HCT116 (cell line): ENCODE measurements around the gene C1QTNF2. TPM values are rescaled to one million over a fixed set of nuclear protein-coding genes. Genes with fewer than 3 reads are reported as not detected.

Experiments
- ATAC-seq: fragments of 200-7000 bp; cut with Tn5 transposase; 2 replicates; pipeline ENCODE4 v1.9.1; 2020; ENCODE audit warnings: mild to moderate bottlenecking, moderate library complexity
- BruUV-seq: library from RNA; stranded (reverse); fragments of 400-500 nt; replicated peaks from 2 replicates; lab custom pipeline; 2021; lab: Mats Ljungman, UMichigan
- CTCF ChIA-PET: fragments of 300-600 bp; sonication (Branson Sonifier 250); formaldehyde crosslinking; loops from one replicate; lab custom pipeline; 2021; ENCODE audit warnings: antibody characterized with exemption; lab: Charles Lee
- POLR2A ChIA-PET: fragments of 300-600, 350-600 bp; sonication (Branson Sonifier 250); formaldehyde crosslinking; loops from one replicate; lab custom pipeline; 2021; ENCODE audit warnings: antibody characterized with exemption; lab: Charles Lee
- RAD21 ChIA-PET, 2 experiments: fragments of 300-600 bp; sonication (Branson Sonifier 250); formaldehyde crosslinking; loops; one replicate each; lab custom pipeline; 2023; ENCODE audit warnings: low total read pairs in 2 of 2; ENCODE audit not compliant: uncharacterized antibody in 2 of 2, unreplicated experiment in 2 of 2, low non-redundant PET in 1 of 2; lab: Charles Lee
- DNase-seq: peaks from one replicate; pipeline ENCODE4 v3.0.0-alpha.2; 2010; ENCODE audit warnings: low read depth, low spot score
- H2AFZ ChIP-seq: fragments of 200-600 bp; shearing (Covaris generic), sonication (generic); 2 replicates; pipeline ENCODE4 v1.6.1; 2017; ENCODE audit warnings: low read depth, mixed run types, mixed read lengths, antibody characterized with exemption, low read length; ENCODE audit not compliant: poor library complexity, severe bottlenecking
- H3K27ac ChIP-seq: 2 replicates; pipeline ENCODE4 v1.5.1; 2012; ENCODE audit warnings: low read depth, low read length
- H3K27me3 ChIP-seq: fragments of 200-600 bp; sonication (generic); 2 replicates; pipeline ENCODE4 v1.6.1; 2016; ENCODE audit warnings: mixed run types, low read length, mixed read lengths; ENCODE audit not compliant: insufficient read depth
- H3K36me3 ChIP-seq, 2 experiments: fragments of 200-500 bp in 1 of 2; fragments of 200-600 bp in 1 of 2; sonication (Bioruptor generic) in 1 of 2; sonication (generic) in 1 of 2; 2 replicates each; pipeline versions ENCODE4 v1.5.1 to v1.6.1; 2014 to 2016; ENCODE audit warnings: low read length in 2 of 2, inconsistent platforms in 1 of 2, mixed read lengths in 1 of 2, mixed run types in 1 of 2; ENCODE audit not compliant: insufficient read depth in 2 of 2, control insufficient read depth in 1 of 2
- H3K4me1 ChIP-seq, 2 experiments: fragments of 200-600 bp in 1 of 2; sonication (generic) in 1 of 2; 2 replicates each; pipeline versions ENCODE4 v1.5.1 to v1.6.1; 2012 to 2017; ENCODE audit warnings: low read length in 2 of 2, inconsistent platforms in 1 of 2, mild to moderate bottlenecking in 1 of 2, mixed read lengths in 1 of 2, mixed run types in 1 of 2, moderate library complexity in 1 of 2; ENCODE audit not compliant: insufficient read depth in 2 of 2, control insufficient read depth in 1 of 2
- H3K4me2 ChIP-seq: fragments of 200-600 bp; sonication (generic); 2 replicates; pipeline ENCODE4 v1.6.1; 2017; ENCODE audit warnings: mixed run types, low read length, mixed read lengths
- H3K4me3 ChIP-seq, 2 experiments: fragments of 200-600 bp in 1 of 2; sonication (generic) in 1 of 2; replicated peaks in 1 of 2; 2 replicates each; pipeline ENCODE4 v1.5.1; 2011 to 2016; ENCODE audit warnings: low read length in 2 of 2, control low read depth in 1 of 2, low read depth in 1 of 2, mild to moderate bottlenecking in 1 of 2, mixed read lengths in 1 of 2, mixed run types in 1 of 2
- H3K79me2 ChIP-seq: fragments of 200-600 bp; sonication (generic); 2 replicates; pipeline ENCODE4 v1.6.1; 2017; ENCODE audit warnings: mild to moderate bottlenecking, mixed run types, low read length, moderate library complexity, mixed read lengths; ENCODE audit not compliant: insufficient read depth
- H3K9ac ChIP-seq: fragments of 200-600 bp; sonication (generic); 2 replicates; pipeline ENCODE4 v1.6.1; 2016; ENCODE audit warnings: low read length, mixed read lengths
- H3K9me2 ChIP-seq: fragments of 200-600 bp; sonication (generic), shearing (Covaris generic); 2 replicates; pipeline ENCODE4 v1.6.1; 2017; ENCODE audit warnings: mixed run types, mild to moderate bottlenecking, moderate library complexity; ENCODE audit not compliant: insufficient read depth
- H3K9me3 ChIP-seq, 2 experiments: fragments of 200-500 bp in 1 of 2; fragments of 200-600 bp in 1 of 2; sonication (Bioruptor generic) in 1 of 2; sonication (generic) in 1 of 2; 2 replicates each; pipeline ENCODE4 v1.6.1; 2014 to 2017; ENCODE audit warnings: low read length in 2 of 2, mixed read lengths in 2 of 2, inconsistent platforms in 1 of 2, low read depth in 1 of 2, mild to moderate bottlenecking in 1 of 2, mixed run types in 1 of 2, moderate library complexity in 1 of 2; ENCODE audit not compliant: control insufficient read depth in 1 of 2, insufficient read depth in 1 of 2
- H4K20me1 ChIP-seq: fragments of 200-600 bp; sonication (generic), shearing (Covaris generic); 2 replicates; pipeline ENCODE4 v1.6.1; 2017; ENCODE audit warnings: mixed run types, mild to moderate bottlenecking, moderate library complexity; ENCODE audit not compliant: insufficient read depth
- EGR1 ChIP-seq: IDR thresholded peaks from 2 replicates; pipeline ENCODE4 v1.6.1; 2012; ENCODE audit warnings: low read depth
- ELF1 ChIP-seq: IDR thresholded peaks from 2 replicates; pipeline ENCODE4 v1.6.1; 2012; ENCODE audit warnings: low read depth, borderline replicate concordance
- JUND ChIP-seq: IDR thresholded peaks from 2 replicates; pipeline ENCODE4 v1.6.1; 2012
- POLR2A ChIP-seq: IDR thresholded peaks from 2 replicates; pipeline ENCODE4 v1.7.0; 2011; ENCODE audit warnings: borderline replicate concordance; ENCODE audit not compliant: insufficient read depth, insufficient read length; ENCODE audit errors: extremely low read depth
- POLR2AphosphoS5 ChIP-seq: IDR thresholded peaks from 2 replicates; pipeline ENCODE4 v1.6.1; 2011; ENCODE audit warnings: mild to moderate bottlenecking, low read depth, low read length, moderate library complexity
- SIN3A ChIP-seq: IDR thresholded peaks from 2 replicates; pipeline ENCODE4 v1.6.1; 2012; ENCODE audit warnings: low read depth
- TCF7L2 ChIP-seq: IDR thresholded peaks from 2 replicates; pipeline ENCODE4 v1.7.0; 2011; ENCODE audit warnings: borderline replicate concordance, inconsistent platforms; ENCODE audit not compliant: insufficient read depth, insufficient read length; ENCODE audit errors: extremely low read depth
- intact Hi-C: fragments of 100-400 bp; cut with micrococcal nuclease; formaldehyde crosslinking; loops from 2 replicates; pipeline ENCODE4 v1.10.0; 2022
- total RNA-seq: library from RNA; stranded (reverse); gene quantifications from one replicate; pipeline ENCODE4 v1.2.1, GENCODE V29; 2021; ENCODE audit not compliant: unreplicated experiment
- TF ChIP-seq, protein P1 (sequence below), 3 experiments: fragments of 200-600 bp in 1 of 3; sonication (generic) in 1 of 3; IDR thresholded peaks in 2 of 3; conservative IDR thresholded peaks in 1 of 3; 2 replicates each; pipeline ENCODE4 v1.5.1; 2012 to 2017; ENCODE audit warnings: low read depth in 2 of 3, low read length in 2 of 3, antibody characterized with exemption in 1 of 3, borderline replicate concordance in 1 of 3, control low read depth in 1 of 3, mild to moderate bottlenecking in 1 of 3, mixed read lengths in 1 of 3, mixed run types in 1 of 3, moderate library complexity in 1 of 3; ENCODE audit not compliant: insufficient read depth in 1 of 3
- TF ChIP-seq, protein P2 (sequence below): IDR thresholded peaks from 2 replicates; pipeline ENCODE4 v1.6.1; 2012

C1QTNF2 gene
- total RNA-seq, 1 experiment from 2014 or later: 0.15 TPM

DNA sequence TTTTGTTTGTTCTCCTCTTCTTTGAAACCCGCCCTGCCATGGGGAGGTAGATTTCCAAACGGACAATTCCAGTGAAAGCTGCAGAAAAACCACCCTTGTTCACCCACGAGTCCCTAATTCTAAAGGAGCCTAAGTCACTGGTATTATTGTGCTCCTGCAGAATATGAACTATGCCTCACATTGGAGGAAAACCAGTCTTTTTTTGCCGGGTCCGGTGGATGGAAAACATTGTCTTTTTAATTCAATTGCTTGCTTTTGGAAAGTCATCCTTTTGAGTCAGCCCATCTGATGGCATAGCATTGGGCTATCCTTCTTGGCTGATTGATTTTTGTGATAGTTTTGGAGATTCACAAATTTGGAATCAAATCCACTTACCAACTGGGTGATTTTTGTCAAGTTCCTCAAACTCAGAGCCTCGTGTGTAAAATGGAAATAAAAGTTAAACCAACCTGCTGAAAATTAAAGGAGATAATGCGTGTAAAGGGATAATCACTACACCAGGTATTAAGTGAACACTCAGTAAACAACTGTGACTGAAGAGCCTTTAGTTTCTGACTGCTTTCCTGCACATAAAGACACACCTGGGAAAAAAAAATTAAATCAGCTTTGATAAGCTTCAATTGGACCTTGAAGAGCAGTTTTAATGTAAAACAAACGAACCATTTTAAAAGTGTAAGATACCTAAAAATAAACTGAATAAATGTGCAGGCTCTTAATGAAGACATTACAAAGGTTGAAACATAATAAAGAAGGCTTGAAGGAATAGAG is 57.3 kb downstream of the C1QTNF2 start (continued):
- TF ChIP-seq, protein P1, sequence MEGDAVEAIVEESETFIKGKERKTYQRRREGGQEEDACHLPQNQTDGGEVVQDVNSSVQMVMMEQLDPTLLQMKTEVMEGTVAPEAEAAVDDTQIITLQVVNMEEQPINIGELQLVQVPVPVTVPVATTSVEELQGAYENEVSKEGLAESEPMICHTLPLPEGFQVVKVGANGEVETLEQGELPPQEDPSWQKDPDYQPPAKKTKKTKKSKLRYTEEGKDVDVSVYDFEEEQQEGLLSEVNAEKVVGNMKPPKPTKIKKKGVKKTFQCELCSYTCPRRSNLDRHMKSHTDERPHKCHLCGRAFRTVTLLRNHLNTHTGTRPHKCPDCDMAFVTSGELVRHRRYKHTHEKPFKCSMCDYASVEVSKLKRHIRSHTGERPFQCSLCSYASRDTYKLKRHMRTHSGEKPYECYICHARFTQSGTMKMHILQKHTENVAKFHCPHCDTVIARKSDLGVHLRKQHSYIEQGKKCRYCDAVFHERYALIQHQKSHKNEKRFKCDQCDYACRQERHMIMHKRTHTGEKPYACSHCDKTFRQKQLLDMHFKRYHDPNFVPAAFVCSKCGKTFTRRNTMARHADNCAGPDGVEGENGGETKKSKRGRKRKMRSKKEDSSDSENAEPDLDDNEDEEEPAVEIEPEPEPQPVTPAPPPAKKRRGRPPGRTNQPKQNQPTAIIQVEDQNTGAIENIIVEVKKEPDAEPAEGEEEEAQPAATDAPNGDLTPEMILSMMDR (IDR thresholded peaks at IDR 0.05 in 2 of 3, conservative IDR thresholded peaks at IDR 0.05 in 1 of 3; ENCODE audit: borderline replicate concordance in 1 of 3, insufficient read depth in 1 of 3, low read depth in 2 of 3, low read length in 2 of 3): no peak
- TF ChIP-seq TCF7L2 (no peak), JUND (no peak), ELF1 (no peak), EGR1 (no peak), POLR2A (no peak), POLR2AphosphoS5 (no peak)

DNA sequence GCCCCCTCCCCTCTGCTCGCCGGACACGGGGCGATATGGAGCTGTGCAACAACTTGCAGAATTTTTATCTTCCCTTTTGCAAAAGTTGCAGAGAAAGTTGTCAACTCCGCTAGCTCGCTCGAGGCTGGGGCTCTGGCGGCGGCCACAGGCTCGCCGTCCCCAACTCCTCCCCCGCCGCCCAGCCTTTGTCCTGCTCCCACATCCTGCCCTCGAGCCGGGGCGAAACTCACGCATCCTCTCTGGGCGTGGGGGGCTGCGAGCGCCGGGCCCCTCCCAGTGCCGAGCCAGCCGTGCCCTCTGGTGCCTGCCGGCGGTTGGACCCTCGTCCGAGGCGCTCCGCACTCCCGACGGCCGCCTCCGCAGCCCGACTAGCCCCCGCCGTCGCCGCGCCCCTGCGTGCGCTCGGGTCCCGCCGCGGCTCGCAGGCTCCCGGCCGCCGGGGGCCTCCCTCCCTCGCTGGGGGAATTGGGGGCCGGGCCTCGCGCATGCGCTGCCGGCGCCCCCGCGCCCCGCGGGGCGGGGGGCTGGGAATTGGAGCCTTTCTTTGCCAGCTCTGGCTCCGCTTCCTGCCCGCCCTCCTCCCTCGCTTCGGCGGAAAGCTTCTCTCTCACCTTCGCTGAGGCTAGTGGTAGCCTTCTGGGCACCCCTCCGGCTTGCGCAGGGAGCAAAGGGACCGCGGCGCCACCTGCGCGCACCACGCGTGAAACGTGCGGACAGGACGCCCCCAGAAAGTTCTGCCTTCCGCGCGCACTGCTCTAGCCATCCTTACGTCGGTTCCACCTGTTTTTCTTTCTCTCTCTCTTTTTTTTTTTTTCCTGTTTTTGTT is 58.1 kb downstream of the C1QTNF2 start, which contains the start of gene CCNJL:
CCNJL (minus strand) TSS at position 431 of the 826 bp plus-strand sequence. CDS start 641 bp downstream, outside the sequence.
- TF ChIP-seq TCF7L2 (peak; percentile 69), SIN3A (no peak), EGR1 (peak; percentile 35; the same call in 1 of the 2 replicates), POLR2AphosphoS5 (peak; percentile 55), POLR2A (no peak)
- TF ChIP-seq, protein P2, sequence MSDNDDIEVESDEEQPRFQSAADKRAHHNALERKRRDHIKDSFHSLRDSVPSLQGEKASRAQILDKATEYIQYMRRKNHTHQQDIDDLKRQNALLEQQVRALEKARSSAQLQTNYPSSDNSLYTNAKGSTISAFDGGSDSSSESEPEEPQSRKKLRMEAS: peak; percentile 62; the same call in 1 of the 2 replicates
- Histone ChIP-seq H3K9me2 (no peaks in the 10 kb centered on the region), H3K27me3 (no peaks in the 10 kb centered on the region), H3K4me2 (peak within 1 kb of the TSS; percentile 96), H4K20me1 (no peaks in the 10 kb centered on the region), H3K4me1 (peaks cover 14 to 41% of the 10 kb centered on the region in 2 experiments), H2AFZ (peak within 1 kb of the TSS; percentile 53), H3K9ac (peak within 1 kb of the TSS; percentile 61), H3K79me2 (no peaks in the 10 kb centered on the region), H3K9me3 (no peaks in the 10 kb centered on the region), H3K4me3 (peak within 1 kb of the TSS; percentile 58 to 71), H3K36me3 (no peaks in the 10 kb centered on the region), H3K27ac (peak within 1 kb of the TSS; percentile 29; the same call in 1 of the 2 replicates)
- DNase-seq (no peak), ATAC-seq (peak; percentile 70)
- ChIA-PET CTCF (no interaction called here), RAD21 (no interaction called here), POLR2A (interaction anchor here (0.7 kb wide), 1 partner anchor 94 kb away, joined by 3 read pairs; no protein-coding TSS in a partner anchor)
- intact Hi-C loops: no loop called here
- BruUV-seq: no TSS peak
